ENCODE results near the gene HBZ.
"Not testable (repeated sequence)": the region's sequence is repeated elsewhere in the genome, so short reads cannot be mapped to it uniquely, and the experiment has no call there.

The HBZ gene

DNA sequence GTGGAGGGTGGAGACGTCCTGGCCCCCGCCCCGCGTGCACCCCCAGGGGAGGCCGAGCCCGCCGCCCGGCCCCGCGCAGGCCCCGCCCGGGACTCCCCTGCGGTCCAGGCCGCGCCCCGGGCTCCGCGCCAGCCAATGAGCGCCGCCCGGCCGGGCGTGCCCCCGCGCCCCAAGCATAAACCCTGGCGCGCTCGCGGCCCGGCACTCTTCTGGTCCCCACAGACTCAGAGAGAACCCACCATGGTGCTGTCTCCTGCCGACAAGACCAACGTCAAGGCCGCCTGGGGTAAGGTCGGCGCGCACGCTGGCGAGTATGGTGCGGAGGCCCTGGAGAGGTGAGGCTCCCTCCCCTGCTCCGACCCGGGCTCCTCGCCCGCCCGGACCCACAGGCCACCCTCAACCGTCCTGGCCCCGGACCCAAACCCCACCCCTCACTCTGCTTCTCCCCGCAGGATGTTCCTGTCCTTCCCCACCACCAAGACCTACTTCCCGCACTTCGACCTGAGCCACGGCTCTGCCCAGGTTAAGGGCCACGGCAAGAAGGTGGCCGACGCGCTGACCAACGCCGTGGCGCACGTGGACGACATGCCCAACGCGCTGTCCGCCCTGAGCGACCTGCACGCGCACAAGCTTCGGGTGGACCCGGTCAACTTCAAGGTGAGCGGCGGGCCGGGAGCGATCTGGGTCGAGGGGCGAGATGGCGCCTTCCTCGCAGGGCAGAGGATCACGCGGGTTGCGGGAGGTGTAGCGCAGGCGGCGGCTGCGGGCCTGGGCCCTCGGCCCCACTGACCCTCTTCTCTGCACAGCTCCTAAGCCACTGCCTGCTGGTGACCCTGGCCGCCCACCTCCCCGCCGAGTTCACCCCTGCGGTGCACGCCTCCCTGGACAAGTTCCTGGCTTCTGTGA is 24.3 kb downstream of the HBZ start, which contains the start of gene HBA1:
TSS of gene HBA1 (plus strand) at position 204 of the 906 bp plus-strand sequence. CDS start at position 241, 37 bp downstream.
- H3K4me3 ChIP-seq (ENCODE audit: low read depth in 1 of 2, low read length in 2 of 2); H3K36me3 ChIP-seq (ENCODE audit: insufficient read depth, low read length); H3K27ac ChIP-seq (ENCODE audit: low read depth, low read length); H3K9ac ChIP-seq (ENCODE audit: low read length); H3K9me3 ChIP-seq (ENCODE audit: low read length): not testable (repeated sequence)
- Histone ChIP-seq H3K4me1 (ENCODE audit: insufficient read depth, low read length) (peaks cover 13% of the 10 kb centered on the region), H3K27me3 (ENCODE audit: control insufficient read depth in 1 of 2, insufficient read depth in 2 of 2, low read length in 2 of 2) (peaks cover 36 to 65% of the 10 kb centered on the region in 2 donors)

- H3K9ac ChIP-seq (ENCODE audit: low read length), result no peak overlapping the region
- H3K27ac ChIP-seq (ENCODE audit: low read depth, low read length), result no peak overlapping the region
- peaks cover 36 to 63% of the 10 kb centered on the region in 2 donors for H3K27me3 ChIP-seq (ENCODE audit: control insufficient read depth in 1 of 2, insufficient read depth in 2 of 2, low read length in 2 of 2)
- peaks cover 13% of the 10 kb centered on the region for H3K4me1 ChIP-seq (ENCODE audit: insufficient read depth, low read length)
- H3K4me3 ChIP-seq (ENCODE audit: low read depth in 1 of 2, low read length in 2 of 2), result no peak overlapping the region
- H3K36me3 ChIP-seq (ENCODE audit: insufficient read depth, low read length), result no peaks in the 10 kb centered on the region
- no peaks in the 10 kb centered on the region for H3K9me3 ChIP-seq (ENCODE audit: low read length)
These were observed 25.0 kb downstream of the HBZ start for GRCh38 chr16:177394-177822.

DNA sequence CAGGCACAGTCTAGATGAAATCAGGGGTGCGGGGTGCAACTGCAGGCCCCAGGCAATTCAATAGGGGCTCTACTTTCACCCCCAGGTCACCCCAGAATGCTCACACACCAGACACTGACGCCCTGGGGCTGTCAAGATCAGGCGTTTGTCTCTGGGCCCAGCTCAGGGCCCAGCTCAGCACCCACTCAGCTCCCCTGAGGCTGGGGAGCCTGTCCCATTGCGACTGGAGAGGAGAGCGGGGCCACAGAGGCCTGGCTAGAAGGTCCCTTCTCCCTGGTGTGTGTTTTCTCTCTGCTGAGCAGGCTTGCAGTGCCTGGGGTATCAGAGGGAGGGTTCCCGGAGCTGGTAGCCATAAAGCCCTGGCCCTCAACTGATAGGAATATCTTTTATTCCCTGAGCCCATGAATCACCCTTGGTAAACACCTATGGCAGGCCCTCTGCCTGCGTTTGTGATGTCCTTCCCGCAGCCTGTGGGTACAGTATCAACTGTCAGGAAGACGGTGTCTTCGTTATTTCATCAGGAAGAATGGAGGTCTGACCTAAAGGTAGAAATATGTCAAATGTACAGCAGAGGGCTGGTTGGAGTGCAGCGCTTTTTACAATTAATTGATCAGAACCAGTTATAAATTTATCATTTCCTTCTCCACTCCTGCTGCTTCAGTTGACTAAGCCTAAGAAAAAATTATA is 25.7 kb downstream of the HBZ start:
- peaks cover 13% of the 10 kb centered on the region for H3K4me1 ChIP-seq (ENCODE audit: insufficient read depth, low read length)
- no peaks in the 10 kb centered on the region for H3K9me3 ChIP-seq (ENCODE audit: low read length)
- H3K27me3 ChIP-seq (ENCODE audit: control insufficient read depth in 1 of 2, insufficient read depth in 2 of 2, low read length in 2 of 2), result peaks cover 36 to 63% of the 10 kb centered on the region in 2 donors
- no peak overlapping the region for H3K9ac ChIP-seq (ENCODE audit: low read length)
- no peak overlapping the region for H3K27ac ChIP-seq (ENCODE audit: low read depth, low read length)
- no peak overlapping the region for H3K4me3 ChIP-seq (ENCODE audit: low read depth in 1 of 2, low read length in 2 of 2)
- H3K36me3 ChIP-seq (ENCODE audit: insufficient read depth, low read length), result no peaks in the 10 kb centered on the region

DNA sequence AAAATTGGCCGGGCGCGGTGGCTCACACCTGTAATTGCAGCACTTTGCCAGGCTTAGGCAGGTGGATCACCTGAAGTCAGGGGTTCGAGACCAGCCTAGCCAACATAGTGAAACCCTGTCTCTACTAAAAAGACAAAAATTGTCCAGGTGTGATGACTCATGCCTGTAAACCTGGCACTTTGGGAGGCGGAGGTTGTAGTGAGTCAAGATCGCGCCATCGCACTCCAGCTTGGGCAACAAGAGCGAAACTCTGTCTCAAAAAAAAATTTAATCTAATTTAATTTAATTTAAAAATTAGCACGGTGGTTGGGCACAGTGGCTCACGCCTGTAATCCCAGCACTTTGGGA is 26.2 kb downstream of the HBZ start:
- no peak overlapping the region for H3K9ac ChIP-seq (ENCODE audit: low read length)
- H3K9me3 ChIP-seq (ENCODE audit: low read length), result no peaks in the 10 kb centered on the region
- H3K27me3 ChIP-seq (ENCODE audit: control insufficient read depth in 1 of 2, insufficient read depth in 2 of 2, low read length in 2 of 2), result peaks cover 36 to 63% of the 10 kb centered on the region in 2 donors
- H3K4me1 ChIP-seq (ENCODE audit: insufficient read depth, low read length), result peaks cover 13% of the 10 kb centered on the region
- H3K27ac ChIP-seq (ENCODE audit: low read depth, low read length), result no peak overlapping the region
- H3K4me3 ChIP-seq (ENCODE audit: low read depth in 1 of 2, low read length in 2 of 2), result no peak overlapping the region
- no peaks in the 10 kb centered on the region for H3K36me3 ChIP-seq (ENCODE audit: insufficient read depth, low read length)

DNA sequence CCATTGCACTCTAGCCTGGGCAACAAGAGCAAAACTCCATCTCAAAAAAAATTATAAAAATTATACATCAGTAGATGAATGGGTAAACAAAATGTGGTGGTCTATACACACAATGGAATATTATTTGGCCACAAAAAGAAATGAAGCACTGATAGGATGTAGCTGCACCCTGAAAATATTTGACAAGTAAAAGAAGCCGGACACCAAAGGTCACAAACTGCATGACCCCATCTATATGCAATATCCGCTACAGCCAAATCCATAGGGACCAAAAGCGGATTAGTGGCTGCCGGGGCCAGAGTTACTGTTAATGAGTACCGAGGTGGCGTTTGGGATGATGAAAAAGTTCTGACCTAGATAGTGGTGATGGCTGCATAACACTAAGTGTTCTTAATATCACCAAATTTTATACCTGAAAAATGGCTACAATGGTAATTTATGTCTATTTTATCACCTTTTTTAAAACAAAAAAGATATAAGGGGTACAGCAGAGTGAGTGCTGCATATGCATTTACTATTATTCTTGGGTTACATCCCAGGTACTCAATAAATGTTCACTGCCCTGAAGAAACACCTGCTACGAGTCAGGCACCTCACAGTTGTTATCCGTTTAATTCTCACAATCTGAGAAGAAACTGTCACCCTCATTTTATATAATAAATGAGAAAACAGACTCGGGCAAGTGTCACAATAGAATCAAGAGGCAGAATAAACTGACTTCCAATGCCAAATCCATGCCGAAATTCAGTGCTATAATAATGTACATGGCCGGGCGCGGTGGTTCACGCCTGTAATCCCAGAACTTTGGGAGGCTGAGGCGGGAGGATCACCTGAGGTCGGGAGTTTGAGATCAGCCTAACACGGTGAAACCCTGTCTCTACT is 27.0 kb downstream of the HBZ start:
- H3K27me3 ChIP-seq (ENCODE audit: control insufficient read depth in 1 of 2, insufficient read depth in 2 of 2, low read length in 2 of 2), result peaks cover 36 to 61% of the 10 kb centered on the region in 2 donors
- no peaks in the 10 kb centered on the region for H3K9me3 ChIP-seq (ENCODE audit: low read length)
- H3K9ac ChIP-seq (ENCODE audit: low read length), result no peak overlapping the region
- H3K36me3 ChIP-seq (ENCODE audit: insufficient read depth, low read length), result no peaks in the 10 kb centered on the region
- no peak overlapping the region for H3K4me3 ChIP-seq (ENCODE audit: low read depth in 1 of 2, low read length in 2 of 2)
- H3K4me1 ChIP-seq (ENCODE audit: insufficient read depth, low read length), result peaks cover 13% of the 10 kb centered on the region
- no peak overlapping the region for H3K27ac ChIP-seq (ENCODE audit: low read depth, low read length)

DNA sequence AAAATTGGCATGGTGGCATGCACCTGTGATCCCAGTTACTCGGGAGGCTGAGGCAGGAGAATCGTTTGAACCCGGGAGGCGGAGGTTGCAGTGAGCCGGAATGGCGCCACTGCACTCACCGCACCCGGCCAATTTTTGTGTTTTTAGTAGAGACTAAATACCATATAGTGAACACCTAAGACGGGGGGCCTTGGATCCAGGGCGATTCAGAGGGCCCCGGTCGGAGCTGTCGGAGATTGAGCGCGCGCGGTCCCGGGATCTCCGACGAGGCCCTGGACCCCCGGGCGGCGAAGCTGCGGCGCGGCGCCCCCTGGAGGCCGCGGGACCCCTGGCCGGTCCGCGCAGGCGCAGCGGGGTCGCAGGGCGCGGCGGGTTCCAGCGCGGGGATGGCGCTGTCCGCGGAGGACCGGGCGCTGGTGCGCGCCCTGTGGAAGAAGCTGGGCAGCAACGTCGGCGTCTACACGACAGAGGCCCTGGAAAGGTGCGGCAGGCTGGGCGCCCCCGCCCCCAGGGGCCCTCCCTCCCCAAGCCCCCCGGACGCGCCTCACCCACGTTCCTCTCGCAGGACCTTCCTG is 27.7 kb downstream of the HBZ start, which contains the start of gene HBQ1:
TSS of gene HBQ1 (plus strand) at position 359 of the 575 bp plus-strand sequence. CDS start at position 387, 28 bp downstream.
- Histone ChIP-seq H3K4me3 (ENCODE audit: low read depth in 1 of 2, low read length in 2 of 2) (no peak within 1 kb of the TSS), H3K27me3 (ENCODE audit: control insufficient read depth in 1 of 2, insufficient read depth in 2 of 2, low read length in 2 of 2) (peaks cover 30 to 53% of the 10 kb centered on the region in 2 donors), H3K9ac (ENCODE audit: low read length) (no peak within 1 kb of the TSS), H3K27ac (ENCODE audit: low read depth, low read length) (no peak within 1 kb of the TSS), H3K36me3 (ENCODE audit: insufficient read depth, low read length) (no peaks in the 10 kb centered on the region), H3K4me1 (ENCODE audit: insufficient read depth, low read length) (peaks cover 13% of the 10 kb centered on the region), H3K9me3 (ENCODE audit: low read length) (no peaks in the 10 kb centered on the region)

- H3K36me3 ChIP-seq (ENCODE audit: insufficient read depth, low read length), result no peaks in the 10 kb centered on the region
- H3K4me1 ChIP-seq (ENCODE audit: insufficient read depth, low read length), result peaks cover 13% of the 10 kb centered on the region
- H3K9ac ChIP-seq (ENCODE audit: low read length), result no peak overlapping the region
- no peak overlapping the region for H3K27ac ChIP-seq (ENCODE audit: low read depth, low read length)
- no peaks in the 10 kb centered on the region for H3K9me3 ChIP-seq (ENCODE audit: low read length)
- H3K4me3 ChIP-seq (ENCODE audit: low read depth in 1 of 2, low read length in 2 of 2), result no peak overlapping the region
- peaks cover 23 to 46% of the 10 kb centered on the region in 2 donors for H3K27me3 ChIP-seq (ENCODE audit: control insufficient read depth in 1 of 2, insufficient read depth in 2 of 2, low read length in 2 of 2)
These were observed 28.5 kb downstream of the HBZ start for GRCh38 chr16:180681-181564.

DNA sequence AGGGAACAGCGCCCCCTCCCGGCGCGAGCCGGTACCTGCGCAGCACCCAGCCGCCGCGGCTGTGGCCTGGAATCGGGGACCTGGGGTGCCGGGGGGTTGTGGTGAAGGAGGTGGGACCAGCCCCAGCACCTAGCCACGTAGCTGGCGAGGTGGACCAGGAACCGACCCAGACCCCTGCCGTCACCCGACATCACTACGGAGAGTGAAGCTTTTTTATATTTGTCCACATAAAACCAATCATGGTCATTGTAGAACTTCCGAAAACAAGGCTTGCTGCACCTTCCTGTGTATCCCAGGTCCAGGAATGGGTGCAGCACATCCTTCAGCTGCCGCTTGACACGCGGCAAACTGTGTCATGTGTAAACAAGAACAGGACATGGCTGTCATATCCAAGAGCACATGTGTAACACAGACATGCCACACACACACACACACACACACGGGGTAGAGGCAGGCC is 29.1 kb downstream of the HBZ start:
- Histone ChIP-seq H3K4me3 (ENCODE audit: low read depth in 1 of 2, low read length in 2 of 2) (no peak overlapping the region), H3K9ac (ENCODE audit: low read length) (no peak overlapping the region), H3K9me3 (ENCODE audit: low read length) (no peaks in the 10 kb centered on the region), H3K27me3 (ENCODE audit: control insufficient read depth in 1 of 2, insufficient read depth in 2 of 2, low read length in 2 of 2) (peaks cover 23 to 46% of the 10 kb centered on the region in 2 donors), H3K36me3 (ENCODE audit: insufficient read depth, low read length) (no peaks in the 10 kb centered on the region), H3K27ac (ENCODE audit: low read depth, low read length) (no peak overlapping the region), H3K4me1 (ENCODE audit: insufficient read depth, low read length) (peaks cover 13% of the 10 kb centered on the region)

DNA sequence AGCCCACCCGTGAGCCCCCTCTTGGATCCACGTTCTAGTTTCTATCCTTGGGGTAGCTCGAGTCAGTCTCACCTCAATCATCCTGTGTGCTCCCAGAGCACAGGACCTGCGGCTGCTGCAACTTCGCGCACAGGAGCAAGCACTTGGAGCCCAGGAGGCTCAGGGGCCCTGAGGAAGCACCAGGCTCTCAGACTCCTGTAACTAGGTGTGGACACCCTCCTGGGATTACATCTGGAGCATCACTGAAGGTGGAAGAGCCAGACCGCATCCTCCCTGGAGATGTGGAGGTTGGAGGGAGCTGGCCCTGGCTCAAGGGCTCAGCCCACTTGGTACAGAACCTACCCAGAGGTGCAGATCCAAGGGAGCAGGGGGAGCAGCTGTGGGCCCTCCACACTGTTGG is 30.6 kb downstream of the HBZ start:
- no peak overlapping the region for H3K4me3 ChIP-seq (ENCODE audit: low read depth in 1 of 2, low read length in 2 of 2)
- H3K36me3 ChIP-seq (ENCODE audit: insufficient read depth, low read length), result peaks cover 7% of the 10 kb centered on the region

DNA sequence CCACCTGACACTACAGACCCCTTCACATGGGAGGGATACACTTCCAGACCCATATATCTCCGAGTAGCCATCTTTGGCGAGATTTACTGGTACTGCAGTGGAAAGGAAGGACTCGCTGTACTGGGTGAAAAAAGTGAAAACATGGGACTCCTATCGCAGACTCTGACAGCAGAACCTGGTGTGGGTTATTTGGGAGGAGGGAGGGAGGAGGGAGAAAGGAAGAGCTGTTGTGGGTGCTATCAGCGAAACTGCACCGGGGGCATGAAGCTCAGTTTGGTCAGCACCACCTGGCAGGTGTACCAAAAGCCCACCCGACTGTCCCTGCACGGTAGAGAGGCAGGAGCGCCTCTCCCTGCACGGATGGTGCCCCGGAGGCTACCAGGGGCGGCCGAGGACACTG is 32.8 kb downstream of the HBZ start:
- Histone ChIP-seq H3K27ac (ENCODE audit: low read depth, low read length) (no peak overlapping the region), H3K9me3 (ENCODE audit: low read length) (no peaks in the 10 kb centered on the region), H3K9ac (ENCODE audit: low read length) (no peak overlapping the region), H3K27me3 (ENCODE audit: control insufficient read depth in 1 of 2, insufficient read depth in 2 of 2, low read length in 2 of 2) (peaks cover 0 to 15% of the 10 kb centered on the region in 2 donors), H3K4me3 (ENCODE audit: low read depth in 1 of 2, low read length in 2 of 2) (no peak overlapping the region), H3K36me3 (ENCODE audit: insufficient read depth, low read length) (peaks cover 28% of the 10 kb centered on the region), H3K4me1 (ENCODE audit: insufficient read depth, low read length) (peaks cover 8% of the 10 kb centered on the region)

More for the DNA sequence above, 30.6 kb downstream of the HBZ start:
- Histone ChIP-seq H3K27ac (ENCODE audit: low read depth, low read length) (no peak overlapping the region), H3K4me1 (ENCODE audit: insufficient read depth, low read length) (peaks cover 13% of the 10 kb centered on the region), H3K9me3 (ENCODE audit: low read length) (no peaks in the 10 kb centered on the region), H3K27me3 (ENCODE audit: control insufficient read depth in 1 of 2, insufficient read depth in 2 of 2, low read length in 2 of 2) (peaks cover 16 to 36% of the 10 kb centered on the region in 2 donors), H3K9ac (ENCODE audit: low read length) (no peak overlapping the region)
